Naive thymus-derived CD8-positive, alpha-beta T cell (primary cell): ENCODE data around the gene PTGES. TPM values are rescaled to one million over a fixed set of nuclear protein-coding genes. Genes with fewer than 3 reads are reported as not detected.

Source experiments
- ATAC-seq, 2 donors: fragments of 150-1000 bp; cut with Tn5 transposase in 1 of 2; sonication (Bioruptor Pico), chemical (Tn5 transposase) in 1 of 2; 1 replicate in 1 of 2; 2 replicates in 1 of 2; pipeline ENCODE4 v1.10.0; 2021; ENCODE audit warnings: mild to moderate bottlenecking in 2 of 2, moderate library complexity in 2 of 2
- POLR2A ChIA-PET: fragments of 350-600 bp; sonication (Branson Sonifier 250); formaldehyde crosslinking; loops from one replicate; lab custom pipeline; 2021; ENCODE audit warnings: antibody characterized with exemption; lab: Charles Lee
- DNase-seq, 10 donors: peaks; one replicate each; pipeline versions ENCODE4 v3.0.0 to v3.0.0-alpha.2; 2020 to 2022
- H3K27ac Mint-ChIP-seq, 10 donors: one replicate each; pipeline ENCODE4 v1.8.0; 2020 to 2022; ENCODE audit warnings: mild to moderate bottlenecking in 10 of 10, mixed read lengths in 10 of 10, moderate library complexity in 4 of 10, inconsistent platforms in 1 of 10
- H3K27me3 Mint-ChIP-seq, 5 donors: one replicate each; pipeline ENCODE4 v1.8.0; 2021 to 2022; ENCODE audit warnings: mixed read lengths in 5 of 5
- H3K36me3 Mint-ChIP-seq, 3 donors: one replicate each; pipeline ENCODE4 v1.8.0; 2020 to 2022; ENCODE audit warnings: mixed read lengths in 3 of 3, mild to moderate bottlenecking in 2 of 3, inconsistent platforms in 1 of 3
- H3K4me1 Mint-ChIP-seq, 4 donors: one replicate each; pipeline ENCODE4 v1.8.0; 2021 to 2022; ENCODE audit warnings: mixed read lengths in 4 of 4
- H3K4me3 Mint-ChIP-seq, 10 donors: one replicate each; pipeline ENCODE4 v1.8.0; 2020 to 2022; ENCODE audit warnings: mild to moderate bottlenecking in 10 of 10, mixed read lengths in 10 of 10, moderate library complexity in 6 of 10, inconsistent platforms in 1 of 10
- H3K9me3 Mint-ChIP-seq, 9 donors: one replicate each; pipeline ENCODE4 v1.8.0; 2020 to 2022; ENCODE audit warnings: mixed read lengths in 9 of 9, mild to moderate bottlenecking in 3 of 9, inconsistent platforms in 1 of 9, moderate library complexity in 1 of 9
- polyA plus RNA-seq, 3 donors: library from polyadenylated mRNA; unstranded; fragments of 300-500 nt; fragmentation: Illumina TruSeq; gene quantifications; one replicate each; pipeline ENCODE4 v1.2.3, GENCODE V29; 2021
- total RNA-seq, 8 experiments: library from RNA in 2 of 8; stranded (reverse) in 2 of 8; gene quantifications; one replicate each; pipeline ENCODE4 v1.2.3 and lab custom pipeline; 2021 to 2026

Gene PTGES
- total and polyA plus RNA-seq, 5 experiments from 2014 or later: 0.16 TPM; not detected in 4

DNA sequence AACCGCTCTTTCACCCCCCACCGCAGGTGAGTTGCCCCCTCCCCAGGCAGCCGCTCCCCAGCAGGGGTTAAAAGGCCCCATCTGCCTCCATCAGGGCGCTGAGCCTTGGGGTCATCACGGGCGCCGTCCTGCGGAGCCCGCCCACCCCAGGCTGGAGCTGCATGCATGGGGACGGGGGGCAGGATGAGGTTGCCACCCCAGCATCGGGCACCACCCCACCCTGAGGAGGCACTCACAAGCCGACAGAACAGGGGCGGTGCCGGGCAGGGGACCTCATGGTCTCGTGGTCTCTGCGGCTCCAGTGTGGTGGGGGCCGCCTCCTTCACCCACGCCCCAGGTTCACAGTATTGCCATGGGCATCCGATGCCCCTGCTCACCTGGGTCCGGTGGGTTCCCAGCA lies 16.5 kb downstream of the PTGES start:
- DNase-seq (no peak), ATAC-seq (no peak)
- H3K9me3 Mint-ChIP-seq: no peaks in the 10 kb centered on the region
- POLR2A ChIA-PET: no interaction called here
- H3K27me3 Mint-ChIP-seq: peaks cover 0 to 5% (median 3%) of the 10 kb centered on the region in 5 donors
- peaks cover 4 to 13% (median 10%) of the 10 kb centered on the region in 4 donors for H3K4me1 Mint-ChIP-seq
- no peak overlapping the region for H3K27ac Mint-ChIP-seq
- peak overlapping the region in 3 of 10 donors; percentile 24 to 70 (median 50) for H3K4me3 Mint-ChIP-seq
- H3K36me3 Mint-ChIP-seq: no peaks in the 10 kb centered on the region

GRCh38 chr9:129735546-129735945 lies 17.3 kb downstream of the PTGES start:
- Mint-ChIP-seq H3K9me3 (no peaks in the 10 kb centered on the region), H3K27ac (no peak overlapping the region), H3K36me3 (no peaks in the 10 kb centered on the region), H3K4me3 (no peak overlapping the region), H3K4me1 (peaks cover 4 to 13% (median 10%) of the 10 kb centered on the region in 4 donors), H3K27me3 (peaks cover 0 to 9% (median 3%) of the 10 kb centered on the region in 5 donors)
- POLR2A ChIA-PET: no interaction called here
- no peak for ATAC-seq
- DNase-seq: no peak

DNA sequence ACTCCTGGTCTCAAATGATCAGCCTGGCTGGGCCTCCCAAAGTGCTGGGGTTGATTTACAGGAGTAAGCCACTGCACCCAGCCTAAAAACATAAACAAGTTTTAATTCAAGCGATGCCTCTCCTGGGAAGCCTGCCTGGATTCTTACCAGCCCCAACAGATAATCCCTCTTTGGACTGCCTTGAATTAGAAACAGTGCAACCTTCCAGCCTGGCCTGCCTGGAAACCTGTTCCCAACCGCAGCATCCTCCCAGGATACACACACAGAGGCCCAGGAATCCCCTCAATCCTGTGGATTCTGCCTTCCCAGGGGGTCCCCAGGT lies 19.2 kb downstream of the PTGES start:
- H3K27ac Mint-ChIP-seq: peak overlapping the region in 2 of 10 donors; percentile 31 to 60
- DNase-seq: no peak

GRCh38 chr9:129732946-129733631 lies 19.8 kb downstream of the PTGES start:
- Mint-ChIP-seq H3K4me3 (no peak overlapping the region), H3K9me3 (no peaks in the 10 kb centered on the region), H3K27ac (no peak overlapping the region), H3K27me3 (peaks cover 2 to 9% (median 4%) of the 10 kb centered on the region in 5 donors), H3K36me3 (no peaks in the 10 kb centered on the region), H3K4me1 (peaks cover 3 to 9% (median 7%) of the 10 kb centered on the region in 4 donors)
- no peak for ATAC-seq
- no peak for DNase-seq
- POLR2A ChIA-PET: no interaction called here

More for the DNA sequence above, 19.2 kb downstream of the PTGES start:
- Mint-ChIP-seq H3K9me3 (no peaks in the 10 kb centered on the region), H3K4me1 (peaks cover 4 to 10% (median 10%) of the 10 kb centered on the region in 4 donors), H3K27me3 (peaks cover 2 to 9% (median 4%) of the 10 kb centered on the region in 5 donors), H3K4me3 (no peak overlapping the region), H3K36me3 (no peaks in the 10 kb centered on the region)
- POLR2A ChIA-PET: no interaction called here
- ATAC-seq: no peak

GRCh38 chr9:129732100-129732499 lies 20.7 kb downstream of the PTGES start:
- peaks cover 0 to 3% (median 1%) of the 10 kb centered on the region in 4 donors for H3K4me1 Mint-ChIP-seq
- no peak for ATAC-seq
- DNase-seq: no peak
- no peaks in the 10 kb centered on the region for H3K9me3 Mint-ChIP-seq
- POLR2A ChIA-PET: no interaction called here
- no peak overlapping the region for H3K4me3 Mint-ChIP-seq
- no peak overlapping the region for H3K27ac Mint-ChIP-seq
- H3K36me3 Mint-ChIP-seq: no peaks in the 10 kb centered on the region
- peaks cover 3 to 9% (median 4%) of the 10 kb centered on the region in 5 donors for H3K27me3 Mint-ChIP-seq

DNA sequence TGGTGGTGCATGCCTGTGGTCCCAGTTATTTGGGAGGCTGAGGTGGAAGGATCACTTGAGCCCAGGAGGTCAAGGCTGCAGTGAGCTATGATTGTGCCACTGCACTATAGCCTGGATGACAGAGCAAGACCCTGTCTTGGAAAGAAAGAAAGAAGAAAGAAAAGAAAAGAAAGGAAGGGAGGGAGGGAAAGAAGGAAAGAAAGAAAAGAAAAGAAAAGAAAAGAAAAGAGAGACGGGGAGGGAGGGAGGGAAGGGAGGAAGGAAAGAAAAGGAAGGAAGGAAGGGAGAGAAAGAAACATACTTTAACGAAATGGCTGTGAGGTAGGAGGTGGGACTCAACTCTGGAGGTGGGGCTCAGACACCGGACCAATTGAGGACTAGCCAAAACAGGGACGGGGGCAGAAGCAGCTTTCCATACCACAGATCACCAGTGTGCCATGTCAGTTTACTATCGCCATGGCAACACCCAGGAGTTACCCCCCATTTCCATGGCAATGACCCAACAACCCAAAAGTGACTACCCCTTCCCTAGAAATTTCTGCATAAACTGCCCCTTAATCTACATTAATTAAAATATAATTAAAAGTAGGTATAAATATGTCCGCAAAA lies 21.3 kb downstream of the PTGES start:
- DNase-seq (no peak), ATAC-seq (no peak)
- H3K4me1 Mint-ChIP-seq: peaks cover 2 to 3% (median 2%) of the 10 kb centered on the region in 4 donors
- peaks cover 3 to 9% (median 4%) of the 10 kb centered on the region in 5 donors for H3K27me3 Mint-ChIP-seq
- no peak overlapping the region for H3K27ac Mint-ChIP-seq
- POLR2A ChIA-PET: no interaction called here
- H3K36me3 Mint-ChIP-seq: no peaks in the 10 kb centered on the region
- H3K4me3 Mint-ChIP-seq: no peak overlapping the region
- no peaks in the 10 kb centered on the region for H3K9me3 Mint-ChIP-seq

GRCh38 chr9:129728744-129729143 lies 24.1 kb downstream of the PTGES start:
- Mint-ChIP-seq H3K27ac (no peak overlapping the region), H3K9me3 (no peaks in the 10 kb centered on the region), H3K4me1 (peaks cover 2 to 5% (median 2%) of the 10 kb centered on the region in 4 donors), H3K27me3 (peaks cover 5 to 20% (median 9%) of the 10 kb centered on the region in 5 donors), H3K36me3 (no peaks in the 10 kb centered on the region), H3K4me3 (no peak overlapping the region)
- ATAC-seq (no peak), DNase-seq (no peak)
- POLR2A ChIA-PET: no interaction called here

DNA sequence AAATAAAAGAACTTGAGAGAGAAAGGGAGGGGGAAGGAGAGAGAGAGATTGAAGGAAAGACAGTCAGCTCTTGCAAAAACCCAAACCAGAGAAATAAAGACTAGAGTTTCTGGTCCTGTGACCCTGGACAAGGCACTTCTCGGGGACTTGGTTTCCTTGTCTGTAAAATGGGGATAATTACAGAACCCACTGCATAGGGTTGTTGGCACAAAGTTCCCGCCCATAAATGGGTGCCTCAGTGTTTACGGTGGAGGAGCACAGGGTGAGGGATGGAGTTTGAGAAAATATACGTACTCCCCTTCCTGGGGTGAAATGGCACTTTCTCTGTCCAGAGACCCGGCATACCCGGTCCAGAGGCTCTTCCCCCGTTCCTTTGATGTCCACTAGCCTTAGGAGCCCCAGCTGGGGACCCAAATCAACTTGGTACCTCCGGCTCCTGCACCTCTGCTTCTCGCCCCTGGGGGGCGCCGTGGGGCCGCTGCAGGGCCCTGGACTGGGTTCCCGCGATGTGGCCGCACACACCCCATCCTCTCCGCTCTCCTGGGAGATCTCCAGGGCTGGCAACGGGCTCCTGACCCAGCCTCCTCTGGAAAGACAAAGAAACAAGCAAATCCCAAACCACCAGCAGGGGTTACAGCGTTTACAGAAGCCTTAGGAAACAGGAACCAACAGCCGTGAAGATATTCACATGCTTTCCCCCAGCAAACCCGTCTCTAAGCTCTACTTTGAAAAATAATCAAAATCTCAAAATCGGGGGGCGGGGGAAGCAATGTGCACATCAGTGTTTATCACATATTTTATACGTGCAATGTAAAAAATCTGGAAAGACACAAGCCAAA lies 26.3 kb downstream of the PTGES start:
- Mint-ChIP-seq H3K9me3 (no peaks in the 10 kb centered on the region), H3K4me1 (peaks cover 2 to 5% (median 2%) of the 10 kb centered on the region in 4 donors), H3K27ac (no peak overlapping the region), H3K36me3 (no peaks in the 10 kb centered on the region), H3K27me3 (peaks cover 5 to 20% (median 7%) of the 10 kb centered on the region in 5 donors), H3K4me3 (peak overlapping the region in 7 of 10 donors; percentile 9 to 59 (median 55))
- POLR2A ChIA-PET: interaction anchor here (0.6 to 1.2 kb wide), 4 partner anchors 11 to 1395 kb away, joined by 3 to 4 read pairs (median 4); partner anchors contain the start of gene PTGES
- ATAC-seq (peak; percentile 88 to 96), DNase-seq (peak in 9 of 10 donors; percentile 26 to 64 (median 57))

- Mint-ChIP-seq H3K36me3 (no peaks in the 10 kb centered on the region), H3K4me3 (no peak overlapping the region), H3K4me1 (peaks cover 2 to 5% (median 2%) of the 10 kb centered on the region in 4 donors), H3K9me3 (no peaks in the 10 kb centered on the region), H3K27me3 (peaks cover 5 to 19% (median 7%) of the 10 kb centered on the region in 5 donors), H3K27ac (no peak overlapping the region)
- DNase-seq (no peak), ATAC-seq (no peak)
- POLR2A ChIA-PET: no interaction called here
These were observed 27.0 kb downstream of the PTGES start for GRCh38 chr9:129725795-129726251.

DNA sequence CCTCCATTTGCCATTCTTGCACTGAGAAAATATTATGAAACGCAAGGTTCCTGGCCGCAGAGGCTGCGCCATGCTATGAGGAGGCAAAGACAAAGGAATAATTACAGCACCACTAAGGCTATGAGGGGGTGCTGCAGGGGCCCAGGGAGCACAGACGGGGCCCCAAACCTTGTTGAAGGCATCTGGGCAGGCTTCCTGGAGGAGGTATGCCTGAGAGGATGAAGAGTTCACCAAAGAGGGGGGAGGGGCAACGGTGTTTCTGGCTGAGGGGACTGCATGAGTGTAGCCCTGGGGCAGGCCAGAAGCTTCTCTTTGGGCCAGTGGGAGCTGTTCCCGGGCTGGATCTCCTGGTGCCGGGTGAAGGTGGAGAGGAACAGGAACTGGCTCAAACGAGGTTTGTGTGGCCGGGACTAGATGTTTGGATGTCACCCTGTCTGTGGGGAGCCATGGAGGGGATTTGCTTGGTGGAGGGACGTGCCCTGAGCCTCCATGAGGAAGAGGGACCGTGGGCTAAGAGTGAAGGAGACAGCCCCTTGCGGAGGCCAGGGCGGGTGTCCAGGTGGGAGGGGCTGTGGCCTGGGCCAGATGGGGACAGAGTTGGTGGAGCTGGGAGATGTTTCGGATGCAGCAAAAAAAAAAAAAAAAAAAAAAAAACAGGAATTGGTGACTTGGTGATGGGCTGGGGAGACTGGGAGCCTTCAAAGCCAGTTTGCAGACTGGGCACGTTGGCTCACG lies 28.2 kb downstream of the PTGES start:
- peaks cover 7 to 23% (median 10%) of the 10 kb centered on the region in 5 donors for H3K27me3 Mint-ChIP-seq
- POLR2A ChIA-PET: interaction anchor here (0.6 kb wide), 2 partner anchors 13 to 35 kb away, joined by 3 read pairs; no protein-coding TSS in a partner anchor
- no peaks in the 10 kb centered on the region for H3K9me3 Mint-ChIP-seq
- peaks cover 2 to 5% (median 2%) of the 10 kb centered on the region in 4 donors for H3K4me1 Mint-ChIP-seq
- peak overlapping the region in 1 of 10 donors; percentile 24 for H3K27ac Mint-ChIP-seq
- H3K4me3 Mint-ChIP-seq: no peak overlapping the region
- H3K36me3 Mint-ChIP-seq: no peaks in the 10 kb centered on the region
- no peak for DNase-seq
- no peak for ATAC-seq

- H3K4me1 Mint-ChIP-seq: peaks cover 2 to 5% (median 2%) of the 10 kb centered on the region in 4 donors
These were observed 29.9 kb downstream of the PTGES start for GRCh38 chr9:129722913-129723312.

More at GRCh38 chr9:129722913-129723312, 29.9 kb downstream of the PTGES start:
- Mint-ChIP-seq H3K36me3 (no peaks in the 10 kb centered on the region), H3K9me3 (no peaks in the 10 kb centered on the region), H3K27ac (no peak overlapping the region), H3K27me3 (peaks cover 4 to 23% (median 10%) of the 10 kb centered on the region in 5 donors), H3K4me3 (no peak overlapping the region)
- DNase-seq: no peak
- POLR2A ChIA-PET: interaction anchor here (0.5 kb wide), 1 partner anchor 24 kb away, joined by 4 read pairs; no protein-coding TSS in a partner anchor
- no peak for ATAC-seq
